Subcutaneous adipose tissue (tissue), 4 donors: Measurements from ENCODE around the gene TPP1. TPM values are rescaled to one million over a fixed set of nuclear protein-coding genes. Genes with fewer than 3 reads are reported as not detected.

ENCODE experiments used
- total RNA-seq, 4 donors: library from RNA; depleted of rRNA; stranded (reverse); fragments of >200 nt; gene quantifications; one replicate each; pipeline ENCODE4 v1.1.0, GENCODE V29; 2016
- TF ChIP-seq, protein P1 (sequence below): fragments of 450-650 bp; IDR thresholded peaks from one replicate; pipeline ENCODE4 v1.5.1; 2016; ENCODE audit warnings: low read depth, mild to moderate bottlenecking, control low read depth, antibody characterized with exemption, moderate library complexity

Gene TPP1
- total RNA-seq, 4 donors from 2014 or later = 44.8 to 178 (median 93.7) TPM

DNA sequence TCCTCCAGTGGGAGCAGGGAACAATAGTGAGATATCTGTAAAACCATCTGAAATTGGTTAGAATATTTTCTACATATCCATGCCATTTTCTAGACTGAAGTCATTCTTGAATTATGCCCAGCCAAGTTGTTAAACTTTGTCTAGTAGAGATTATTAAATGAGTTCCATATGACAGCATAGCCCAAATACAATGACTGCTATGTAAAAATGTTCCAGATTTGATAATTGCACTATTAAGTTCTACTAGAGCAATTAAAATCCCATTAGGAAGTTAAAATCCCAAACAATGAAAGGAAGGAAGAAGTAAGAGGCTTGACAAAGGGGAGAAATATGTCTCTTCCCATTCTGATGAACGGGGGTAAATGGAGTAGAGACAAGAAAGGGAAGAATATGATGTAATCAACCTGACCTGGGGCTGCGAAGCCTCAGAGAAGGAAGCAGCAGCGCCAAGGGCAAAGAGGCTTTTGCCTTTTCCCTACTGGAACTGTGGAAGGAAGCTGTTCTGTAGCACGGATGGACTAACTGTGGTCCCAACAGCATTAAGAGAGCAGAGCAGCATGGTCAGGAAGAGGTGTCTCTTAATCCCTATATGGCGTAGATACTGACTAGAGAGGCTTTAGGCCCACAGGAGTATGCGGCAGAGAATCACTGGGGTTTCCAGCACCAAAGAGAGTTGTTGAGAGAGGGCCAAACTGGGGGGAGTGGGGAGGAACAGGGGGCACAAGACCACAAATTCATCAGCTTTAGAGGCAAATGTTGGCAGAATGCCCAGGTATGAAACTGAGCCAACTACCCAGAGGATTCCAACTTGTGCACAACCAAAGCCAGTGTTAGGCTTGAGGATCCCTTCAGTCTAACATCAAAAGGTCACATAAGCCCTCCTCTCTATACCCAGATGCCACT, 42.5 kb downstream of the TPP1 start:
- TF ChIP-seq, protein P1, sequence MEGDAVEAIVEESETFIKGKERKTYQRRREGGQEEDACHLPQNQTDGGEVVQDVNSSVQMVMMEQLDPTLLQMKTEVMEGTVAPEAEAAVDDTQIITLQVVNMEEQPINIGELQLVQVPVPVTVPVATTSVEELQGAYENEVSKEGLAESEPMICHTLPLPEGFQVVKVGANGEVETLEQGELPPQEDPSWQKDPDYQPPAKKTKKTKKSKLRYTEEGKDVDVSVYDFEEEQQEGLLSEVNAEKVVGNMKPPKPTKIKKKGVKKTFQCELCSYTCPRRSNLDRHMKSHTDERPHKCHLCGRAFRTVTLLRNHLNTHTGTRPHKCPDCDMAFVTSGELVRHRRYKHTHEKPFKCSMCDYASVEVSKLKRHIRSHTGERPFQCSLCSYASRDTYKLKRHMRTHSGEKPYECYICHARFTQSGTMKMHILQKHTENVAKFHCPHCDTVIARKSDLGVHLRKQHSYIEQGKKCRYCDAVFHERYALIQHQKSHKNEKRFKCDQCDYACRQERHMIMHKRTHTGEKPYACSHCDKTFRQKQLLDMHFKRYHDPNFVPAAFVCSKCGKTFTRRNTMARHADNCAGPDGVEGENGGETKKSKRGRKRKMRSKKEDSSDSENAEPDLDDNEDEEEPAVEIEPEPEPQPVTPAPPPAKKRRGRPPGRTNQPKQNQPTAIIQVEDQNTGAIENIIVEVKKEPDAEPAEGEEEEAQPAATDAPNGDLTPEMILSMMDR = no peak

DNA sequence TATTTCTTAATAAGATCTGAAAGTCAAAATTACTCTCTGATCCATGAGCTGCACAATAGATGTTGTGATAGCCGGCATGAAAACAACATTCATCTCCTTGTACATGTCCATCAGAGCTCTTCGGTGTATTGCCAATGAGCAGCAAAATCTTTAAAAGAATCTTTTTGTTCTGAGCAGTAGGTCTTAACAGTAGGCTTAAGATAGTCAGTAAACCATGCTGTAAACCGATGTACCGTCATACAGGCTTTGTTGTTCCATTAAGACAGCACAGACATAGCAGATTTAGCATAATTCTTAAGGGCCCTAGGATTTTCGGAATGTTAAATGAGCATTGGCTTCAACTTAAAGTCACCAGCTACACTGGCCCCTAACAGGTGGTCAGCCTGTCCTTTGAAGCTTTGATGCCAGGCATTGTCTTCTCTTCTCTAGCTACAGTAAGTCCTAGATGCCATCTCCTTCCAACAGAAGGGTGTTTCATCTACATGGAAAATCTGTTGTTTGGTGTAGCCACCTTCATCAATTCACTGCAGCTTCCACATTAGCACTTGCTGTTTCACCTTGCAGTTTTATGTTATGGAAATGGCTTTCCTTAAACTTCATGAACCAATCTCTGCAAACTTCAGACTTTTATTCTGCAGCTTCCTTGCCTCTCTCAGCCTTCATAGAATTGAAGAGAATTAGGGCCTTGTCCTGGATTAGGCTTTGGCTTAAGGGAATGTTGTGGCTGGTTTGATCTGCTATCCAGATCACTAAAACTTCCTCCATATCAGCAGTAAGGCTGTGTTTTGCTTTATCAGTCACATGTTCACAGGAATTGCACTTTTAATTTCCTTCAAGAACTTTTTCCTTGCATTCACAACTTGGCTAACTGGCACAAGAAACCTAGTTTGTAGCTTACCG, 44.2 kb downstream of the TPP1 start:
- TF ChIP-seq, protein P1 = no peak

DNA sequence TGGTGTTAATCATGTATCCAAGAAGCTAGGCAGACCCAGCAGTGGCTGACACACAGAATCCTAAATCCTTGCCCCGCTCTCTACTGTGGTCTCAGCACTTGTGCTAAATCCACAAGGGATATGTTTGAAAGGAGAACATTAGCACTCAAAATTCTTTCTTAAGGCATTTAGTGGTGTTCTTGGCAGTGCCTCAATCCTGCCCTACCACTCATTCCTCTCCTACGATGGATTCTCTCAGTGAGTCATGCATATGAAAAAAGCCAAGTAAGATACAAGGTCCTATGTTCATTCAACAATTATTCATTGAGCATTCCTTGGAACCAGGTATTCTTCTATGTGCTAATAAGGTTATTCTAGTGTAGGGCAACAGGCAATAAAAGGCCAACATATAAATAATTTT, 47.0 kb downstream of the TPP1 start:
- TF ChIP-seq, protein P1 = no peak

DNA sequence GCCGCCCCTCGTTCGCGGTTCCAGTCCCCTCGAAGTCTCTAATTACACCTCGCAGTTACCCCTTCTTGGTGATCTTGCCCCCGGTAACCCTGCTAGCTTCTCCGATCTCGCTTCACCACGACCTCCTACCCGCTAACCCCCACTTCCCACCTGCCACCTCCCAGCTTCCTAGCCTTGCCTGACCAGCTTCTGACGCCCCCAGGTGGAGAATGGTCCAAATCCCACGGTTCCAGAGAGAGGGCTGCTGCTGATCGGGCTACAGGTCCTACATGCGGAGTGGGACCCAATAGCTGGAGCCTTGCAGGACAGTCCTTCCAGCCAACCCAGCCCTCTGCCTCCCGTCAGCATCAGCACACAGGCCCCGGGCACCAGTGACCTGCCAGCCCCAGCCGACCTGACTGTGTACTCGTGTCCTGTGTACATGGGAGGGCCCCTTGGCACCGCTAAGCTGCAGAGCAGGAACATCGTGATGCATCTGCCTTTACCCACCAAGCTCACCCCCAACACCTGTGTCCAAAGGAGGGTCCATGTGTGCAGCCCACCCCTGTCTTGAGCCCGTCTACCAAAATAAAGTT, 47.7 kb downstream of the TPP1 start:
- TF ChIP-seq, protein P1 = no peak

DNA sequence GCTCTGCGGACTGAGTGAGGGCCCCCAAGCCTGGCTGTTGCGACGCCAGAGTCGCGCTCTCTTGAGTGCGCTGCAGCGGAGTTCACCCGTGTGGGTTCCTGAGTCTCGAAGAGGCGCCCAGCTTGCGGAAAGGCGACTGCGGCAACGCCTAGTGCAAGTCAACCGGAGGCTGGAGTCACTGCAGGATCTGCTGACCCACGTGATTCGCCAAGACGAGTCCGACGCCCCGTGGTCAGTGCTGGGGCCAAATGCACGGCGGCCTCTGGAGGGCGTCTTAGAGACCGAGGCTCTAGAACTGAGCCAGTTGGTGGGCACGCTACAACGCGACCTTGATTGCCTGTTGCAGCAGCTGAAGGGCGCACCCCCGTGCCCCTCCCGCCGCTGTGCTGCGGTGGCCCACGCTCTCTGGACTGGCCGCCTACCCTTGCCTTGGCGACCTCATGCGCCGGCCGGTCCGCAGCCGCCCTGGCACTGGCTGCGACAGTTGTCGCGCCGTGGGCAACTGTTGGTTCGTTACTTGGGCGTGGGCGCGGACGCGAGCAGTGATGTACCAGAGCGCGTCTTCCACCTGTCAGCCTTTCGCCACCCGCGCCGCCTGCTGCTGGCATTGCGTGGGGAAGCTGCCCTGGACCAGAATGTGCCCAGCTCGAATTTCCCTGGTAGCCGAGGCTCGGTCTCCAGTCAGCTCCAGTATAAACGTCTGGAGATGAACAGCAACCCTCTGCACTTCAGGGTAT, 48.4 kb downstream of the TPP1 start:
- TF ChIP-seq, protein P1 = no peak

DNA sequence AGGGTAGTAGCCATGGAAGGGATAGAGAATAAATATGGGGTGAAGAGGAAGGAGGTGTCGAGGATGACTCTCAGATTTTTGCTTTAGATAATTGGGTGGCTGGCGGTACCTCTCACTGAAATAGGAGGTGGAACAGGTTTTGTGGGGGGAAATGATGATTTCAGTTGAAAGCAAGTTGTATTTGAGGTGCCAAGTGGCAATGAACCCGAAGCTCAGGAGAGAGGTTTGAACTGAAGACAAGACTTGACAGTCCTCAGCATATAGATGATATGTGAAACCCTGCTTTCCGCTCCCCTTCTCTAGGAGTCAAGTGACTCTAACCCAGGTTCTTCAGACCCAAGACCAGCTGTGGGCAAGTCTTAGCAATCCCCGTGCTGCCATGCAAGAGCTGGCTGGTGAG, 49.5 kb downstream of the TPP1 start:
- TF ChIP-seq, protein P1 = no peak
